HTERT RPE-1 (cell line): ENCODE measurements around the gene GJB6.

Experiments used
- in situ Hi-C: fragments of 300-500 bp; cut with MboI; formaldehyde crosslinking; loops from 4 replicates; pipeline ENCODE4 v1.14.3; 2020; ENCODE audit warnings: low sequenced_read_pairs

Gene GJB6

DNA sequence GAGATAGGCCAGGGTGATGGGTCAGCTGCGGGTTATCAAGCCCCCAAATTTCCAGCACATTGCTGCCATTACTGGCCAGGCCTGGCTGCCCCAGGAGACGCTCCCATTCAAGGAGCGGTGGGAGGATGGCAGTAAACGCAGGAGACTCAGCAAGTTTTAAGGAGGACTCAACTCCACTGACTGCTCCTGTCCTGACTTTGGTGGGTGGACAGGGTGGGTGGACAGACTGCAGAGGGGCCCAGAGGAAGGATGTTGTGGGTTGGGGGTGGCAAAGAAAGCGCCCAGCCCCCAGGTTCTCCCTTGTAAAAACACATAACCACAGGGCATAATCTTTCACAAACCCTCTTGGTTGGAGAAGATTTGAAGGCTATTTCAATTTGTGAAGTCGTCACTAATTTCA lies 4.4 kb downstream of the GJB6 start:
- in situ Hi-C loops: no loop called here

DNA sequence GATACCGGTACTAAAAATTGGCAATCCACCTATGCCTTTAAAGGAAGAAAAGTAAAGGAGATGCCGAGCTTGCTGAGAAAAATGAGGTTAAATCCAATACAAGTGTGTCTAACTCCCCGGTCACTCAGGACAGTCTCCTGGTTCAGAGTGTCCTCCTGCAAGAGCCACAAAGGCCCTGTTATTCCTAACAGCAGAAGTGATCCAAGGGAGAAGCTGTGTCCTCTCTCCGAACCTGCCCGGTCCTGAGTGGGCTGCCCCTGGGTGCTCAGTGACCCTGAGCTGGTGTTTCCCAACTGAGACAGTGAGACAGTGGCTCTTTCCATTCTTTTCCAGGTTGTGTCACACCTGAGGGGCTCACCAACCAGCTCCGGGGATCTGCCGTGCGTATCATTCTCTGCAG lies 4.8 kb downstream of the GJB6 start:
- in situ Hi-C loops: no loop called here

DNA sequence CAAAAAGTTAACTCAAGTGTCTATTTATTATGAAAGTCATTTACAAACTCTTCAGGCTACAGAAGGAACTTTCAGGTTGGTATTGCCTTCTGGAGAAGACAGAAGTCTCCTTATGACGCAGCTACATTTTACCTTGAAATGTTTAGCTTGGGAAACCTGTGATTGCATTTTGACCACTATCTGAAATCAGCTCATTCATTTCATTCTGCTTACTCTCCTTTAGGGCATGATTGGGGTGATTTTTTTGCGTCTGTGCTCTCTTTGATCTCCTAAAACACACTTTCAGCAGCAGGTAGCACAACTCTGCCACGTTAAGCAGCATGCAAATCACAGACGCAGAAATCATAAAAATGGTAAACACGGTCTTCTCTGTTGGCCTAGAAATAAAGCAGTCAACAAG lies 9.6 kb downstream of the GJB6 start:
- in situ Hi-C loops: no loop called here

DNA sequence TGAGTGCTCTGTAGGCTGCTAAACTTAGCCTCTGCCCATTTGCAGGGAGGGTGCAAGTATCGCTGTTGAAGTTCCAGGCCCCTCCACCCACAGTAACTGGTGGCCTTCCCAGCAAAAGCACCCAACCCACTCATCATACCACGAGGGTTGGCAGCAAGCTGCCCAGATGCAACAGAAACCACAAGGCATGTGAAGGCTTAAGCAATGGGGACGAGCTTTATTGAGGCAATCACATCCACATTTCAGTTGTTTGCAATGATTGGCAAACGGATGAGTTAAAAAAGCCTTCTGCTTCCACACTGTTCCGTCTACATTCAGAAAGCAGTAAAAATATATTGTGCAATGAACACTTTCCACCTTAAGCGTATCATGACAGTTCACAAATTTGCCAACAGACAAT lies 10.3 kb downstream of the GJB6 start:
- in situ Hi-C loops: no loop called here

DNA sequence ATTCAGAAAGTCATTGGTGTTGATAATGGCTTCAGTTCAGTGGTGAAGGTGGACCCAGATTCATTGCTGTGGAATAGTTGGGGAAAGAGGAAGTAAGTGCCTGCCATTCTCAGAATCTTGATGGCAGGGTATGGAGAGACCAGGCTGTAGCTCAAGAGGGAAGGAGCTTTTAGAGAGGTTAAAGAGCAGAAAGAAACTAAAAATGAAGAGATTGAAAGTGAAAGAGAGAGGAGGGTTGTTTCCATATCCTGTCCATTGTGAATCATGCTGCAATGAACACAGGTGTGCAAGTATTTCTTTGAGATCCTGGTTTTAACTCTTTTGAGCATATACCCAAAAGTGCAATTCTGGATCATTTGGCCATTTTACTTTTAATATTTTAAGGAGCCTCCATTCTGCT lies 12.5 kb downstream of the GJB6 start:
- in situ Hi-C loops: no loop called here

DNA sequence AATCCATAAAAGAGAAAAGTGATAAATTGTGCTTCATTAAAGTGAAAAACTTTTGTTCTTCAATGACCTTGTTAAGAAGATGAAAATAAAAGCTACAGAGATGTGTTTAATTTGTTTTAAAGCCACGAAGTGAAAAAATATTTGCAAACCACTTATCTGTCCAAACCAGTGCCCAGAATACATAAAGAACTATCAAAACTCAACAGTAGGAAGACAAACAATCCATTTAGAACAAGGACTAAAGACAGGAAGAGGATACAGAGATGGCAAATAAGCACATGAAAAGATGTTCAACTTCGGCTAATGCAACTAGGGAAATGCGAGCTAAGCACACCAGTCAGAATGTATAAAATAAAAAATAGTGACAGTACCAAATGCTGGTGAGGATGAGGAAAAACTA lies 15.0 kb downstream of the GJB6 start:
- in situ Hi-C loops: no loop called here

DNA sequence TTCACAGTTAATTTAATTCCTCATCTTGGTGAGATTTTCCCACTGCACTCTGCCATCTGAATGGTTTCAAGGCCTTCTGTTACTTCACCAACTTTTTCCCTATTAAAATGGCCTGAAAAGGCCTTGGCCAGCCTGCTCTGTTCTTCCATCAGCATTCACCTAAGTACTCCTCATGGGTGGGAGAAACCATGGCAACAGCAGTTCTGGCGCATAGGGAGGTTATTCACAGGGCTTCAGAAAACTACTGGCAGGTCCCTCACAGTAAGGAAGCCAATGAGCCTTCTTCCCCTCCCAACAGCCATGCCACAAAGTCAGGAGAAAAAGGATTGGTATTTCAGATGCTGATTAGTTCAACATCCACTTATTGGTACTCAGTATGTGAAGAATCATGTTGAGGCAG lies 22.2 kb downstream of the GJB6 start:
- in situ Hi-C loops: no loop called here

DNA sequence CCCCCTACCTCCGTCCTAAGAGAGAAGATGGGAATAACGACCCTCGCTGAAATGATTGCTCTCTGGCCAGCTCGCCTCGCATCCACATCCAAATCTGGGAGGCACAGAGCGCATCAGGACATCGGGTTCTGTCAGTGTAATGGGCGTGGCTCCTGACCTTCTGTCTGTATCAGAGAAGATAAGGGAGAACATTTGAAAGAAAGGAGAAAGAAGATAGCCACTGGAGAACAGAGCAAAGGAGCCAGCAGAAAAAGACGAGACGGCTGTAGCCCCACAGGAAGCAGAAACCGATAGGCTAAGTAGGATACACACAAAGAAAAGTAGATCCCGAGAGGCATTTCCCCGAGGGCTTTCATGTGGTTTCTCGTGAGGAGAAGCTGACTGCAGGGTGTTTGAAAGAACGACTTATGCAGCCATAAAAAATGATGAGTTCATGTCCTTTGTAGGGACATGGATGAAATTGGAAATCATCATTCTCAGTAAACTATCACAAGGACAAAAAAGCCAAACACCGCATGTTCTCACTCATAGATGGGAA lies 25.4 kb downstream of the GJB6 start:
- in situ Hi-C loops: no loop called here

DNA sequence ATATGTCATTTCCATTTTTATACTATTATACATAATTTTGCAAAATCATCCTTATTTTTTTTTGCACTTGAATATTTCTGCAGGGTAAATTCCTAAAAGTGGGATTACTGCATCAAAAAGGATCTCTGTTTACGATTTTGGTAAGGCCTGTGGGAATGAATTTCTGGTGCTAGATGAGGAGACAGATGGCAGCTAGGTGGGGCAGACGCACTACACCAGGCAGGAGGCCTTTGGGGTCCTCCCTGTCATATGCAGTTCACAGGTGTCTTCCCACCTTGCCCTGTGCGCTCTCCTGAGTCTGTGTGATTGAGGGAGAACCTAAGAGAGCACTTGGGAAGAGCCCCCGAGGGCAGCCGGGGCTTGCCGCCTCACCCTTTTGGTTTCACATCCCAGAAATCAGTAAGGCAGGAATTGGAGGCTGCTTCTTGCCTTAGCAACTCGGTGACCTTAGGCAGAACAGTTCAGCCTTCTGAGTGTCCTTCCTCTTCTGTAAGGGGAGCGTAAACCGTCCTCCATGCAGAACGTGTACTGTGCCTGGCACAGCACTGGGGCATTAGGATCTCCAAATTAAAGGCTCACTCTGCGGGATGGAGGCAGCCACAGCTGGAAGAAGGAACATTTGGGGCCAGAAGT lies 25.9 kb downstream of the GJB6 start:
- in situ Hi-C loops: no loop called here

DNA sequence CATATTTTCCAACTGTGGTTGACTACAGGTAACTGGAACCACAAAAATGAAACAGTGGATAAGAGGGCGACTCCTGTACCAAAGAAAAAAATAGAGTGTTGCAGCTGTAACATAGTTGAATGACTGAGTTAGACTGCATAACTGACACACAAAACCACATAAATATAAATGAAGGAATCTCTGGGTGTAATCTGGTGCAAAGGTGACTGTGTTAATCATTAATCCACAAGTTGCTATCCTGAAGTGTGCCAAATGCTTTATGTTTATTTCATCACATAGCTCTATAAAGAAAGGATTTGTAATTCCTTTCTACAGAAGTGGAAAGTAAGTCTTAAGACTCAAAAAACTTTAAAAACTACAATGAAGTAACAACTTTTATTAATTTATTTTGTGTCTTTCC lies 33.3 kb downstream of the GJB6 start:
- in situ Hi-C loops: no loop called here

DNA sequence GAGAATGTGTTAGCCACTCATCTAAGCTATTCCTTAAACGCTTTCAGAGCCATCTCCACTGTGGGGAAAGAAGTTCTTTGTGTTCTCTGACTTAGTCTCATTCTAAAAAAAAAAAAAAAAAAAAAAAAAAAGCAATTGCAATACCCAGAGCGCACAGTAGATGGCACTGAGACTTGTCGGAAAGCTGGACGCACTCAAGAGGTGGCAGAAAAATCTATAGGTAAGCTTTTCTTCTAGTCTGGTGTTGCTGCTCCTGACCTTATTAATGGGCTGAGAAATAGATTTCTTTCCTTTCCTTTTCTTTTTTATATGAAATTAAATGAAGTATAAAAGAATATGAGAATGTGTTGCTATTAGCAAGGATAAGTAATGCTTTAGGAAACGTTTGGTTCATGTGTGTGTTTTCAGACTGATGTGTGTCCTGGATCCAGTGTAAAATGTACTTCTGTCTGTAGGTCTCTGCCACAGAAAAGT lies 34.7 kb downstream of the GJB6 start:
- in situ Hi-C loops: no loop called here

DNA sequence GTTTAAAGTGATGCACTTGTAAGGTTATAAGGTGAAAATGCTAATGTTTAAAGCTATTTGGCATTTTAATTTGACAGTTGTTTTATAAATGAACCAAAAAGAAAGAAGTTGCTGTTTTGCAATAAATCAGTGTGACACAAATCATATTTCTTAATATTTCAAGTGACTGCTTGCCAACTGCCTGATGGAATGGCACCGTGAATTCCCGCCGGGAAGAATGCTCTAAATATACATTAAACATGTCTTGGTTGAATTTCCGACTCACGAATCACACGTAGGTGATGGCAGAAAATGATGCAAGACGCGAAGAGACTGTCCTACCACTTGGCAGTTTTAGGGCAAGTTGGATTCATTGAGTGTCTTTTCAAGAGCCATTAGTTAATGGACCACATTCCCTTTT lies 36.3 kb downstream of the GJB6 start:
- in situ Hi-C loops: no loop called here

DNA sequence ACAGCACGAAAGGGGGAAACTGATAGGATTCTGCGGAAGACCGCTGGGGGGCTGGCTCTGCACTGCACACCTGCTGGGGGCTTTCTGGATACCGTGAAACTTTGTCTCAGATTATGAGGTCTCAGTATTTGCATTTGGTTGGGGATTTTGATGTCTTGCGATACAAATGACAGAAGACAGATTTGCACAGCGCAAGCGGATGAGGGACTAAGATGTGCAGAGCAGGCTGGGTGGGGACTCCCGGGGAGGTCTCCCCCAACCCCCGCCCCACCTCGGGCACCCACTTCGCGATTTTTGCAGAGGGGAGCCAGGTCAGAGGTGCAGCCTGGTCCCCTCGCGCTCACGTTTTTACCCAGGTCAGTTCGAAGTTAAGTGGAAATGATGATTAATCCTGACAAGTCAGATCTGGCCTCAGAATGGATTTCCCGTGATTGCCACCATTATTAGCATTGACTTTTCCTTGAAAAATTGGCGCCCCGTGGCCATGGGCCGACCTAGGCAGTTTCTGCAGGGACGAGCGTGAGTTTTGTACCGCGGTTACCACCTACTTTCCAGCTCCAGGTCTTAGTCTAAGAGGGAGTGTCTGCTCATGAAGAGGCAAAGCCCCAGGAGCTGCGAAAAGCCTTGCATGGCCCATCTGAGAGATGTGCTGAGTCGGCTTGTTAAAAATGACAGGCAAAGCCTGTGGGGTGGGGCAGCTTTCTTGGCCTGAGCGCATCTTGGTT lies 38.0 kb downstream of the GJB6 start:
- in situ Hi-C loops: no loop called here

DNA sequence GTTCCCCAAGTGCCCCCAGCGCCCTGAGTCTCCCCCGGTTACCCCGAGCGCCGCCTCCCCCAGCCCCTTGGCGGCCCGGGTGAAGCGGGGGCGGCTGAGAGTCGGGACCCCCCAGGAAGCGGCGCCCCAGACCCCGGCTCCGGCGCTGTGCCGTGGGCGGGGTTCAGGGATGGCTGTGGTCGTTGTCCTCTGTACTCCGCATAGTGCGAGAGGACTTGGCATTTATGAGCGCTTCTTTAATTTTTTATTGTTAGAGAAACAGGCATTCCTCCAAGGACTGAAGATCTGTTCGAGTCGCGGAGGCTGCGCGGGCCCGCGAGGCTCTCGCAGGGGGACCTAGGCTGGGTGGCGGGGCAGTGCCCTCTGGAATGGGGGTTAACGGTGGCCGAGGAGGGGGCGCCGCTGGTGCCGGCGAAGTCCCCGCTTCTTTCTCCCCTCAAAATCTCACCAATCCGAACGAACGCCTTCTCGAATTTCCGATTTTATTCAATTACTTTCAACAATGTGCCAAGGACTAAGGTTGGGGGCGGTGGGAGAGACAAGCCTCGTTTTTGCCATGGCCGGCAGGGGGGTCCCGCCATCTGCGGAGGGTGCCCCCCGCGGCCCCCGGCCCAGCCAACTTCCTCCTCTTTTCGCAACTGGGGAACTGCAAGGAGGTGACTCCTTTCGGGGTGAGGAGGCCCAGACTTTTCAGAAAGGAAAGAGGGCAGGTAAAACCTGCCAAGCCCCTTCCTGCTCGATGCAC lies 38.8 kb downstream of the GJB6 start:
- in situ Hi-C loops: no loop called here

DNA sequence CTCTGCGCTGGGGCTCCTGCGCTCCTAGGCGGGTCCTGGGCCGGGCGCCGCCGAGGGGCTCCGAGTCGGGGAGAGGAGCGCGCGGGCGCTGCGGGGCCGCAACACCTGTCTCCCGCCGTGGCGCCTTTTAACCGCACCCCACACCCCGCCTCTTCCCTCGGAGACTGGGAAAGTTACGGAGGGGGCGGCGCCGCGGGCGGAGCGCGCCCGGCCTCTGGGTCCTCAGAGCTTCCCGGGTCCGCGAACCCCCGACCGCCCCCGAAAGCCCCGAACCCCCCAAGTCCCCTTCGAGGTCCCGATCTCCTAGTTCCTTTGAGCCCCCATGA lies 39.3 kb downstream of the GJB6 start, which contains the start of gene GJB2:
GJB2 (minus strand) TSS at position 103 of the 326 bp plus-strand sequence. CDS start 3,357 bp downstream, outside the sequence.
- in situ Hi-C loops: no loop called here

DNA sequence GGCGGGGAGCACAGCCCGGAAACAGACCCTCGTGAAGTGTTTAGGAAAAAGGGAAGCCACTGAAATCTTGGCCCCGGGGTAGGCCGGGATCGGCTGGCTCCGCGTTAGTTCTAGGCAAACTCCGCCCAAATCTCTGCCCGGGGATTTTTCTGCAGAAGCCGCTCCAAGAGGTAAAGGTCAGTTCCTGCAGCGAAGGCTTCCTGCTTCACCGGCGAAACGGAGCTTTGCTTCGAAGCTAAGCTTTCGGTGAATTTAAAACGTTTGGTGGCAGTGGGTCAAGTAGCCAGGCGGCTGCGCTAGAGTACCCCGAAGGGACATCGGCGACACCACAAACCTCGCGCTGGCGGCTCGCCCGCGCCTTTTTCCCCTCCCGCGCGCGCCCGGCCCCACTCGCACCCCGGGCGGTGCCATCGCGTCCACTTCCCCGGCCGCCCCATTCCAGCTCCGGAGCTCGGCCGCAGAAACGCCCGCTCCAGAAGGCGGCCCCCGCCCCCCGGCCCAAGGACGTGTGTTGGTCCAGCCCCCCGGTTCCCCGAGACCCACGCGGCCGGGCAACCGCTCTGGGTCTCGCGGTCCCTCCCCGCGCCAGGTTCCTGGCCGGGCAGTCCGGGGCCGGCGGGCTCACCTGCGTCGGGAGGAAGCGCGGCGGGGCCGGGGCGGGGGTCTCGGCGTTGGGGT lies 39.8 kb downstream of the GJB6 start:
- in situ Hi-C loops: no loop called here

DNA sequence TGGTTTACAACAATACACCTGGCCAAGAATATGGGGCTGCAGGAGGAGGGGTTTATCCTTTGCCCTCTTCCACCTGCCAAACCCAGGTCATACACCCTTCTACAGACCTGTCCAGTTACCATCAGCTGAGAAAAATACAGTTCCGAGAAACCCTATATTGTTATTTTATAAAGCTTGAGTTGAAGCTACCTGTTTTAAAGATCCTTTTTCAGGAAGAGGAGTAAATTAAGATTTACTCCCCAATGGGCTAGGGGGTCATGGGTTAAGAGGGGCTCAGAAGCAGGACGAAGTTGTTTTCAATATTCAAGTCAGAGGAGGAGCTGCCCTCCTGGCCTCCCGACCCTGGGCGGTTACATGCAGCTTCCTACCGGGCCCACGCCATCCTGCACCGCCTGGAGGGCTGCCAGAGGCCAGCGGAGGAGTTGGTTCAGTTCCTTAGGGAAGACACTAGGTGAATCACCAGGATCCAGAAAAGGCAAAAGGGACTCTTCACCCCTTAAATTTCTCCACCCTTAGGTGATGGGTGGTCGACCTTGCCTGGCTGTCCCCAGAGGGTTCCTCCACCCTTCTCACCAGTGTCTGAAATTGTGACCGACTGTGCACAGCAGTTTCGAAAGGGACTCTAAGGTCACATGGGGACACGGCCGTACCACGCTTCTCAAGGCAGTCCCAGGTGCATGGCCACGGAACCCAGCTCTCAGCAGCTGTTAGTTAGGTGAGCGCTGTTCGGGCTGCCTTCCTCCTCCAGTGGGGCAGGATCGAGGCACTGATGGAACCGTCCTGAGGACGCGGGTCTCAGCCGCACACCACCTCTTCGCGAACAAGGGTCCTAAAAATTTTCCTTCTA lies 40.6 kb downstream of the GJB6 start:
- in situ Hi-C loops: no loop called here

DNA sequence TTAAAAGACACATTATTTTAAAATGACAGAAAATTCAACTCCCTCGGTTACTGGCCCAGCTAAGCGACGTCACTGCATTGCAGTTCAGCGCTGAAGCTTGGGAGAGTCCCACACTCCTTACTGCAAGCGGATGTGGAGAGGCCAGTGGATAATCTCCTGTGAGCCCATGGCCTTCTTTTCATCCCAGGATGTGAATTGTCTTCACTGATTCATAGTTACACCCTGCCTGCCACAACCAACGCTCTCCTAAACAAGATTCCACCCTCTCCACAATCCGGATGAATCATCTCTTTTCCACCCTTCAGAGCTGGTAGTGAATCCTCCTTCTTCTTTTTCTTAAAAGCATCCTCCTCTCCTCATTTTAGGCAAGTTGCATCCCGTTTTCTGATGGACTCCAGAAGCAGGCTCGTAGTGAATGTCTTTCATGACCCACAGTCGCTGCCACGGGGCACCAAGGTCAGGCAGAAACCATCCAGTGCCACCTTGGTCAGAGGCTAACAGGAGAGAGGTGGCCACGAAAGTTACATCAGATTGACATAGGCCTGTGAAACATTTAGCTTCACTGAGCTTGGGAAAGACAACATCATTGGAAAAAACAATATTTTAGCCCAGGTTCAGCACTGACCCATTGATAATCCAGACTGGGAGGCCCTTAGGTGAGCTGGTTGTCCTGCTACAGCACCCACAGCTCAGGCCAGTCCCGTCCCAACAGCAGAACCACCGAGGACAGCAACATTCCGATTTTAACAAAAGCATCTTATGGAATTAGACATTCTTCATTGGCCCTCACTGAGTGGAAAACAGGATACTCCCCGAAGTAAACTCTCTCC lies 41.4 kb downstream of the GJB6 start:
- in situ Hi-C loops: no loop called here

DNA sequence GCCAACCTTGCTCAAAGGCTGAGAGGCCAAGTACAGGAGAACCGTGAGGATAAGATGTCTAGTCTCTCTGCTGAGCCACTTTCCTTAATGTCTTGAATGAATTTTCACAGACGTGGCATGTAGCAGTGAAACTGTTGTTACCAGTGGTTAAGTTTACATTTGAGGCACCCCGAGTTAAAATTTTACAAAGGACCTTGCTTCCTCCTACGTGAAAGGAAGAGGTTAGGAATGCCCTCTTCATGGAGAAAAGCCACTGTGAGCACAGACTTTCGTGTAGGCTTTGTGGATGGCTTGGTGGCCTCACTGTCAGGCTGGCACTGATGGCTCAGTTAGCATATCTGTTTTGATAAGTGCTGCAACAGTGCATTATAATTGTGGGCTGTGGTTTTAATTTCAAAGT lies 42.0 kb downstream of the GJB6 start:
- in situ Hi-C loops: no loop called here
